Astrocyte (in vitro differentiated cells and primary cell): ENCODE data around the gene GPX7. TPM values are rescaled to one million over a fixed set of nuclear protein-coding genes. Genes with fewer than 3 reads are reported as not detected.

ENCODE experiments used
- DNase-seq: peaks from one replicate; pipeline ENCODE4 v3.0.0-alpha.2; 2010; ENCODE audit warnings: low read depth
- FAIRE-seq: peaks from 2 replicates; lab custom pipeline; 2011; peaks lifted over from hg19 to GRCh38; lab: Jason Lieb, UNC
- H2AFZ ChIP-seq: 2 replicates; pipeline ENCODE4 v1.6.0; 2012; ENCODE audit warnings: low read depth, low read length, inconsistent platforms
- H3K27ac ChIP-seq: 2 replicates; pipeline ENCODE4 v1.5.1; 2011; ENCODE audit warnings: low read depth, low read length, inconsistent platforms
- H3K27me3 ChIP-seq: 2 replicates; pipeline ENCODE4 v1.6.0; 2011; ENCODE audit warnings: low read length, inconsistent platforms; ENCODE audit not compliant: insufficient read depth
- H3K36me3 ChIP-seq: 2 replicates; pipeline ENCODE4 v1.5.1; 2011; ENCODE audit warnings: low read length, inconsistent platforms; ENCODE audit not compliant: insufficient read depth
- H3K4me1 ChIP-seq: 2 replicates; pipeline ENCODE4 v1.5.1; 2011; ENCODE audit warnings: low read length, inconsistent platforms; ENCODE audit not compliant: insufficient read depth
- H3K4me2 ChIP-seq: 2 replicates; pipeline ENCODE4 v1.6.0; 2012; ENCODE audit warnings: low read length, inconsistent platforms
- H3K4me3 ChIP-seq: 2 replicates; pipeline ENCODE4 v1.5.1; 2011; ENCODE audit warnings: low read depth, mild to moderate bottlenecking, low read length, inconsistent platforms; ENCODE audit not compliant: insufficient read depth
- H3K79me2 ChIP-seq: 2 replicates; pipeline ENCODE4 v1.6.0; 2012; ENCODE audit warnings: mild to moderate bottlenecking, low read length, inconsistent platforms; ENCODE audit not compliant: insufficient read depth
- H3K9ac ChIP-seq: 2 replicates; pipeline ENCODE4 v1.6.0; 2012; ENCODE audit warnings: mild to moderate bottlenecking, low read length, inconsistent platforms
- H3K9me3 ChIP-seq: 2 replicates; pipeline ENCODE4 v1.5.1; 2012; ENCODE audit warnings: low read depth, mild to moderate bottlenecking, low read length, inconsistent platforms; ENCODE audit not compliant: insufficient read depth
- H4K20me1 ChIP-seq: 2 replicates; pipeline ENCODE4 v1.6.0; 2012; ENCODE audit warnings: low read length, inconsistent platforms; ENCODE audit not compliant: insufficient read depth
- H3K27ac Mint-ChIP-seq: one replicate; pipeline ENCODE4 v1.8.0; 2021; ENCODE audit warnings: mild to moderate bottlenecking, mixed read lengths; ENCODE audit not compliant: unreplicated experiment
- H3K27me3 Mint-ChIP-seq: one replicate; pipeline ENCODE4 v1.8.0; 2021; ENCODE audit warnings: low read depth, mixed read lengths; ENCODE audit not compliant: unreplicated experiment
- H3K36me3 Mint-ChIP-seq: one replicate; pipeline ENCODE4 v1.8.0; 2021; ENCODE audit warnings: low read depth, mixed read lengths; ENCODE audit not compliant: unreplicated experiment
- H3K4me1 Mint-ChIP-seq: one replicate; pipeline ENCODE4 v1.8.0; 2021; ENCODE audit warnings: low read depth, mixed read lengths; ENCODE audit not compliant: unreplicated experiment
- H3K4me3 Mint-ChIP-seq: one replicate; pipeline ENCODE4 v1.8.0; 2021; ENCODE audit warnings: mild to moderate bottlenecking, moderate library complexity, mixed read lengths; ENCODE audit not compliant: unreplicated experiment
- H3K9me3 Mint-ChIP-seq: one replicate; pipeline ENCODE4 v1.8.0; 2021; ENCODE audit warnings: mild to moderate bottlenecking, mixed read lengths; ENCODE audit not compliant: unreplicated experiment
- EZH2 ChIP-seq: IDR thresholded peaks from 2 replicates; pipeline ENCODE4 v1.6.1; 2012; ENCODE audit warnings: mild to moderate bottlenecking, low read length, inconsistent platforms; ENCODE audit not compliant: insufficient read depth
- total RNA-seq: library from RNA; stranded (reverse); gene quantifications from 2 replicates; pipeline ENCODE4 v1.2.1, GENCODE V29; 2021
- TF ChIP-seq, protein P1 (sequence below): IDR thresholded peaks from 2 replicates; pipeline ENCODE4 v1.5.1; 2011; ENCODE audit warnings: low read depth, mild to moderate bottlenecking, inconsistent platforms, low read length, moderate library complexity; ENCODE audit not compliant: insufficient read depth

Gene GPX7
- total RNA-seq, 1 donor from 2014 or later: 4.2 TPM

GRCh38 chr1:52653207-52653849 lies 51.2 kb downstream of the GPX7 start:
- Histone ChIP-seq H3K79me2 (no peaks in the 10 kb centered on the region), H3K4me2 (no peak overlapping the region), H3K4me3 (no peak overlapping the region), H2AFZ (no peak overlapping the region), H3K9ac (no peak overlapping the region), H3K27me3 (no peaks in the 10 kb centered on the region), H4K20me1 (no peaks in the 10 kb centered on the region), H3K9me3 (no peaks in the 10 kb centered on the region), H3K27ac (no peak overlapping the region), H3K4me1 (no peaks in the 10 kb centered on the region), H3K36me3 (no peaks in the 10 kb centered on the region)
- no peak for FAIRE-seq
- Mint-ChIP-seq H3K36me3 (no peaks in the 10 kb centered on the region), H3K4me1 (no peaks in the 10 kb centered on the region), H3K27ac (no peak overlapping the region), H3K27me3 (peaks cover 11% of the 10 kb centered on the region), H3K4me3 (no peak overlapping the region), H3K9me3 (no peaks in the 10 kb centered on the region)
- no peak for DNase-seq
- TF ChIP-seq, protein P1, sequence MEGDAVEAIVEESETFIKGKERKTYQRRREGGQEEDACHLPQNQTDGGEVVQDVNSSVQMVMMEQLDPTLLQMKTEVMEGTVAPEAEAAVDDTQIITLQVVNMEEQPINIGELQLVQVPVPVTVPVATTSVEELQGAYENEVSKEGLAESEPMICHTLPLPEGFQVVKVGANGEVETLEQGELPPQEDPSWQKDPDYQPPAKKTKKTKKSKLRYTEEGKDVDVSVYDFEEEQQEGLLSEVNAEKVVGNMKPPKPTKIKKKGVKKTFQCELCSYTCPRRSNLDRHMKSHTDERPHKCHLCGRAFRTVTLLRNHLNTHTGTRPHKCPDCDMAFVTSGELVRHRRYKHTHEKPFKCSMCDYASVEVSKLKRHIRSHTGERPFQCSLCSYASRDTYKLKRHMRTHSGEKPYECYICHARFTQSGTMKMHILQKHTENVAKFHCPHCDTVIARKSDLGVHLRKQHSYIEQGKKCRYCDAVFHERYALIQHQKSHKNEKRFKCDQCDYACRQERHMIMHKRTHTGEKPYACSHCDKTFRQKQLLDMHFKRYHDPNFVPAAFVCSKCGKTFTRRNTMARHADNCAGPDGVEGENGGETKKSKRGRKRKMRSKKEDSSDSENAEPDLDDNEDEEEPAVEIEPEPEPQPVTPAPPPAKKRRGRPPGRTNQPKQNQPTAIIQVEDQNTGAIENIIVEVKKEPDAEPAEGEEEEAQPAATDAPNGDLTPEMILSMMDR: no peak
- TF ChIP-seq EZH2: no peak

DNA sequence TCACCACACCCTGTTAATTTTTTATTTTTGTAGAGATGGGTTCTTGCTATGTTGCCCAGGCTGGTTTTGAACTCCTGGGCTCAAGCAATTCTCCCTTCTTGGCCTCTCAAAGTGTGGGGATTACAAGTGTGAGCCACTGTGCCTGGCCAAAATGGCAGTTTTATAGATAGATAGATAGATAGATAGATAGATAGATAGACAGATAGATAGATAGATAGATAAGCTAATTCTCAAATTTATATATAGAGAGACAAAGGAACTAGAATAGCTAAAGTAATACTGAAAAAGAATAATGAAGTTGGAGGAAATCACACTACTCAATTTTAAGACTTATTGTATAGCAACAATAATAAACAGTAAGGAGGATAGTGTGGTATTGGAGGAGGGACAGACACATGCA lies 51.9 kb downstream of the GPX7 start:
- Histone ChIP-seq H3K27ac (no peak overlapping the region), H3K79me2 (no peaks in the 10 kb centered on the region), H3K4me1 (no peaks in the 10 kb centered on the region), H3K9me3 (no peaks in the 10 kb centered on the region), H3K27me3 (no peaks in the 10 kb centered on the region), H4K20me1 (no peaks in the 10 kb centered on the region), H3K4me2 (no peak overlapping the region), H3K9ac (no peak overlapping the region), H2AFZ (no peak overlapping the region), H3K36me3 (no peaks in the 10 kb centered on the region), H3K4me3 (no peak overlapping the region)
- Mint-ChIP-seq H3K27ac (no peak overlapping the region), H3K27me3 (peaks cover 7% of the 10 kb centered on the region), H3K9me3 (no peaks in the 10 kb centered on the region), H3K4me1 (no peaks in the 10 kb centered on the region), H3K36me3 (no peaks in the 10 kb centered on the region), H3K4me3 (no peak overlapping the region)
- TF ChIP-seq EZH2: no peak
- TF ChIP-seq, protein P1: no peak
- FAIRE-seq (no peak), DNase-seq (no peak)

DNA sequence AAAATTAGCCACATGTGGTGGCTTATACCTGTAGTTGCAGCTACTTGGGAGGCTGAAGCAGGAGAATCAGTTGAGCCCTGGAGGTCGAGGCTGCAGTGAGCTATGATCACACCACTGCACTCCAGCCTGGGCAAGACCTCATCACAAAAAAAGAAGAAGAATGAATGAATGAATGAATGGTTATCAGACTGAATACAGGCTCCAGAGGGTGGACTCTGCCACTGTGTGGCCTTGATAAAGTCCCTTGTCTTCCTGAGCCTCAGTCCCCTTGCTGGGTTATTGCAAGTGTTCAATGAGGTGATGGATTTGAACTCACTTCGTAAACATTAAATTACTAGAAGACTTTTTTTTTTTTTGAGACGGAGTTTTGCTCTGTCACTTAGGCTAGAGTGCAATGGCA lies 55.5 kb downstream of the GPX7 start:
- no peak overlapping the region for H3K9ac ChIP-seq
- DNase-seq: no peak
- Mint-ChIP-seq H3K27me3 (peaks cover 3% of the 10 kb centered on the region), H3K4me1 (peaks cover 7% of the 10 kb centered on the region), H3K36me3 (no peaks in the 10 kb centered on the region), H3K4me3 (no peak overlapping the region), H3K27ac (no peak overlapping the region), H3K9me3 (no peaks in the 10 kb centered on the region)
- no peaks in the 10 kb centered on the region for H3K27me3 ChIP-seq
- no peak overlapping the region for H2AFZ ChIP-seq
- H4K20me1 ChIP-seq: no peaks in the 10 kb centered on the region
- TF ChIP-seq, protein P1: no peak
- TF ChIP-seq EZH2: no peak
- H3K27ac ChIP-seq: no peak overlapping the region
- no peak for FAIRE-seq
- no peaks in the 10 kb centered on the region for H3K79me2 ChIP-seq
- H3K36me3 ChIP-seq: no peaks in the 10 kb centered on the region
- H3K9me3 ChIP-seq: no peaks in the 10 kb centered on the region
- no peak overlapping the region for H3K4me2 ChIP-seq
- no peak overlapping the region for H3K4me3 ChIP-seq
- peaks cover 2% of the 10 kb centered on the region for H3K4me1 ChIP-seq
